ENCODE measurements around the gene IL12RB2. TPM values are rescaled to one million over a fixed set of nuclear protein-coding genes. Genes with fewer than 3 reads are reported as not detected.

Gene IL12RB2
- total RNA-seq, 1 donor from 2014 or later: not detected

DNA sequence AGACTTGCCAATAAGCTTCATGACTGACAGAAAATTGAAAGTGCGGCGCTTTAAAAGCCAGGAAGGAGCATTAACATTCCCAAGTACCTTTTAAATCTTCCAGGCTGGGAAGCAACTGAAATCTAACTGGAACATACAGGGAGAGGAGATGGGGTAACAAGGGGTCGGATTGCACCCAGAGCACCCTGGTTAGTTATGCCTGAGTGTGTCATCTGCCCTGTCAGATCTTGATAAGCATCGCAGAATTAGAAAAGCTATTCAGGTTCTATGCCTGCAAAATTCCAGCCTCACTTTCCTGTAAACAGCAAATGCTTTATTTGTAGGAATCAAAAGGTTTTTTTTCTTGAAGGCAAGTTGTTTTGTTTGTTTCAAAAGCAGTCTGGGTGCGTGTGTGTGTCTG lies 64.0 kb downstream of the IL12RB2 start:
- Mint-ChIP-seq H3K27ac (no peak overlapping the region), H3K4me3 (ENCODE audit: low read depth) (no peak overlapping the region), H3K27me3 (no peaks in the 10 kb centered on the region), H3K4me1 (ENCODE audit: low read depth) (peaks cover 12% of the 10 kb centered on the region), H3K36me3 (ENCODE audit: insufficient read depth) (no peaks in the 10 kb centered on the region), H3K9me3 (ENCODE audit: low read depth) (no peaks in the 10 kb centered on the region)
- DNase-seq (ENCODE audit: low spot score, unreplicated experiment): no peak
- TF ChIP-seq CTCF (IDR thresholded peaks at IDR 0.05; ENCODE audit: unreplicated experiment): no peak

DNA sequence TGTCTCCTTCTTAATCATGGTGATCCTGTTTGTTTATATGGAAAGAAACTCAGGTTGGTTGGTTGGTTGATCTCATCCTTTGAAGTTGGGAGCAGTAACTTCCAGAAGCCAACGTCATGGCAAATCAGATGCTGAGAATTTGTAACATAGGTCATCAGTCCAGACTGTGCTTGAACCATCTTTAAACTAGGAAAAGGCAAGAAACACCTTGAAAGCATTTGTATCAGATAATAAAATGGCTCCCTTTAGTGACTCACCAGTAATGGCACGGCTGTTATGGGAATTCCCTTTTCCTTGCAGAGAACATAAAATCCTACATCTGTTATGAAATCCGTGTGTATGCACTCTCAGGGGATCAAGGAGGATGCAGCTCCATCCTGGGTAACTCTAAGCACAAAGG lies 64.5 kb downstream of the IL12RB2 start:
- Mint-ChIP-seq H3K36me3 (ENCODE audit: insufficient read depth) (no peaks in the 10 kb centered on the region), H3K27ac (no peak overlapping the region), H3K27me3 (no peaks in the 10 kb centered on the region), H3K9me3 (ENCODE audit: low read depth) (no peaks in the 10 kb centered on the region), H3K4me3 (ENCODE audit: low read depth) (no peak overlapping the region), H3K4me1 (ENCODE audit: low read depth) (peaks cover 12% of the 10 kb centered on the region)
- no peak for DNase-seq (ENCODE audit: low spot score, unreplicated experiment)
- TF ChIP-seq CTCF (IDR thresholded peaks at IDR 0.05; ENCODE audit: unreplicated experiment): no peak

GRCh38 chr1:67372898-67373297 lies 65.2 kb downstream of the IL12RB2 start:
- H3K36me3 Mint-ChIP-seq (ENCODE audit: insufficient read depth): no peaks in the 10 kb centered on the region
- no peak for DNase-seq (ENCODE audit: low spot score, unreplicated experiment)
- no peaks in the 10 kb centered on the region for H3K27me3 Mint-ChIP-seq
- H3K27ac Mint-ChIP-seq: no peak overlapping the region
- TF ChIP-seq CTCF (IDR thresholded peaks at IDR 0.05; ENCODE audit: unreplicated experiment): no peak
- H3K4me1 Mint-ChIP-seq (ENCODE audit: low read depth): peaks cover 14% of the 10 kb centered on the region
- no peak overlapping the region for H3K4me3 Mint-ChIP-seq (ENCODE audit: low read depth)
- H3K9me3 Mint-ChIP-seq (ENCODE audit: low read depth): no peaks in the 10 kb centered on the region

DNA sequence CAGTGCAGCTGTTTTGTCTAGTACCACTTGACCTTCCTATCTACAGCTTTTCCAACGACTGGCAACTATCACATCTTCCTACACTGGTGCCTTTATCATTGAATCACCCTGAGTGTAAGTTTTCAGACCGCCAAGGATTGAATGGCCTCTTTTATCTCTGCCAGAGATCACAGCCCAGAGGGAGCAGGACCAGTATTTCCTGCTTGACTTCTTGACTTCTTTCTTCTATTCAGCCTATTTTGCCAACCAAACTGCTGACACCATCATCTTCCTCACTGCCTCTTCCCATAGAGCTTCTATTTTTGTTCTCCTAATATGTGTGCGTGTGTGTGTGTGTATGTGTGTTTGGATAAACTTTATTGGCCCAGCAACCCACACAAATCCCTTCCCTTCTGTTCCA lies 68.7 kb downstream of the IL12RB2 start:
- Mint-ChIP-seq H3K27me3 (no peaks in the 10 kb centered on the region), H3K4me1 (ENCODE audit: low read depth) (peaks cover 12% of the 10 kb centered on the region), H3K36me3 (ENCODE audit: insufficient read depth) (no peaks in the 10 kb centered on the region), H3K4me3 (ENCODE audit: low read depth) (no peak overlapping the region), H3K27ac (no peak overlapping the region), H3K9me3 (ENCODE audit: low read depth) (no peaks in the 10 kb centered on the region)
- TF ChIP-seq CTCF (IDR thresholded peaks at IDR 0.05; ENCODE audit: unreplicated experiment): no peak
- DNase-seq (ENCODE audit: low spot score, unreplicated experiment): no peak

- Mint-ChIP-seq H3K4me1 (ENCODE audit: low read depth) (peaks cover 7% of the 10 kb centered on the region), H3K36me3 (ENCODE audit: insufficient read depth) (no peaks in the 10 kb centered on the region), H3K27ac (no peak overlapping the region), H3K9me3 (ENCODE audit: low read depth) (no peaks in the 10 kb centered on the region), H3K4me3 (ENCODE audit: low read depth) (no peak overlapping the region), H3K27me3 (no peaks in the 10 kb centered on the region)
- DNase-seq (ENCODE audit: low spot score, unreplicated experiment): no peak
- no peak for TF ChIP-seq CTCF (IDR thresholded peaks at IDR 0.05; ENCODE audit: unreplicated experiment)
Measured at GRCh38 chr1:67377253-67377652, 69.6 kb downstream of the IL12RB2 start.

Data from progenitor cell of endocrine pancreas (in vitro differentiated cells).